Measurements from ENCODE around the gene KDM2B.
A peak's percentile ranks its signal among the peaks of the same experiment; 100 is the strongest.
"Not testable (repeated sequence)": the region's sequence is repeated elsewhere in the genome, so short reads cannot be mapped to it uniquely, and the experiment has no call there.

The KDM2B gene

GRCh38 chr12:121512561-121512960, 68.3 kb downstream of the KDM2B start:
- intact Hi-C loops (cut with DNase I), result no loop called here
- peak in 1 of 10 donors; percentile 40 for DNase-seq

- DNase-seq, result peak in 1 of 10 donors; percentile 4
- intact Hi-C loops (cut with DNase I), result no loop called here
These were observed 68.9 kb downstream of the KDM2B start for GRCh38 chr12:121511916-121512315.

- DNase-seq, result no peak
- intact Hi-C loops (cut with DNase I), result loop anchor here (10.0 kb wide), 1 partner anchor 65 kb away; no protein-coding TSS in a partner anchor
These were observed 71.5 kb downstream of the KDM2B start for GRCh38 chr12:121509339-121509738.

- DNase-seq, result peak in 1 of 10 donors; percentile 45
- intact Hi-C loops (cut with DNase I), result loop anchor here (10.0 kb wide), 1 partner anchor 66 kb away; no protein-coding TSS in a partner anchor
These were observed 72.3 kb downstream of the KDM2B start for GRCh38 chr12:121508533-121508932.

- intact Hi-C loops (cut with DNase I), result loop anchor here (10.0 kb wide), 1 partner anchor 67 kb away; no protein-coding TSS in a partner anchor
- peak in 1 of 10 donors; percentile 14 for DNase-seq
These were observed 72.8 kb downstream of the KDM2B start for GRCh38 chr12:121507984-121508383.

- DNase-seq, result no peak
- intact Hi-C loops (cut with DNase I), result loop anchor here (10.0 kb wide), 1 partner anchor 68 kb away; no protein-coding TSS in a partner anchor
These were observed 73.6 kb downstream of the KDM2B start for GRCh38 chr12:121507245-121507644.

GRCh38 chr12:121505513-121505912, 75.3 kb downstream of the KDM2B start:
- intact Hi-C loops (cut with DNase I), result loop anchor here (10.0 kb wide), 1 partner anchor 69 kb away; no protein-coding TSS in a partner anchor
- no peak for DNase-seq

- intact Hi-C loops (cut with DNase I), result loop anchor here (10.0 kb wide), 1 partner anchor 70 kb away; no protein-coding TSS in a partner anchor
- DNase-seq, result peak in 1 of 10 donors; percentile 19
These were observed 76.3 kb downstream of the KDM2B start for GRCh38 chr12:121504505-121504904.

GRCh38 chr12:121503395-121503794, 77.4 kb downstream of the KDM2B start:
- peak in 1 of 10 donors; percentile 12 for DNase-seq
- intact Hi-C loops (cut with DNase I), result loop anchor here (10.0 kb wide), 1 partner anchor 71 kb away; no protein-coding TSS in a partner anchor

GRCh38 chr12:121501946-121502345, 78.9 kb downstream of the KDM2B start:
- DNase-seq, result peak in 1 of 10 donors; percentile 17
- intact Hi-C loops (cut with DNase I), result loop anchor here (2.0 to 10.0 kb wide), 2 partner anchors 73 to 123 kb away; no protein-coding TSS in a partner anchor

- intact Hi-C loops (cut with DNase I), result loop anchor here (2.0 to 10.0 kb wide), 3 partner anchors 75 to 182 kb away; no protein-coding TSS in a partner anchor
- DNase-seq, result peak; percentile 69 to 98 (median 86)
These were observed 80.7 kb downstream of the KDM2B start for GRCh38 chr12:121499929-121500793.

- DNase-seq, result peak in 6 of 10 donors; percentile 18 to 87 (median 46)
- intact Hi-C loops (cut with DNase I), result loop anchor here (5.0 kb wide), 1 partner anchor 187 kb away; no protein-coding TSS in a partner anchor
These were observed 85.1 kb downstream of the KDM2B start for GRCh38 chr12:121495746-121496145.

- DNase-seq, result peak in 8 of 10 donors; percentile 29 to 85 (median 46)
- intact Hi-C loops (cut with DNase I), result no loop called here
These were observed 86.6 kb downstream of the KDM2B start for GRCh38 chr12:121494093-121494787.

GRCh38 chr12:121490401-121491281, 90.2 kb downstream of the KDM2B start:
- DNase-seq, result peak in 1 of 10 donors; percentile 26
- intact Hi-C loops (cut with DNase I), result no loop called here

- intact Hi-C loops (cut with DNase I), result no loop called here
- no peak for DNase-seq
These were observed 90.9 kb downstream of the KDM2B start for GRCh38 chr12:121489874-121490273.

GRCh38 chr12:121484967-121485366, 95.9 kb downstream of the KDM2B start:
- intact Hi-C loops (cut with DNase I), result no loop called here
- DNase-seq, result no peak

- intact Hi-C loops (cut with DNase I); DNase-seq: not testable (repeated sequence)
These were observed 96.3 kb downstream of the KDM2B start for GRCh38 chr12:121484564-121484963.

- peak in 3 of 10 donors; percentile 24 to 43 (median 40) for DNase-seq
- intact Hi-C loops (cut with DNase I), result no loop called here
These were observed 96.9 kb downstream of the KDM2B start for GRCh38 chr12:121483949-121484348.

GRCh38 chr12:121476477-121476876, 104.3 kb downstream of the KDM2B start:
- no peak for DNase-seq
- intact Hi-C loops (cut with DNase I), result no loop called here

- intact Hi-C loops (cut with DNase I), result no loop called here
- peak in 1 of 10 donors; percentile 18 for DNase-seq
These were observed 105.5 kb downstream of the KDM2B start for GRCh38 chr12:121475279-121475678.

Data from posterior cingulate gyrus (tissue), 11 donors.